CD4-positive, alpha-beta T cell treated with Interleukin-1 beta for 1 hour (primary cell): Measurements from ENCODE around the gene KCTD17.

Experiments
- DNase-seq, 2 donors: peaks; one replicate each; pipeline ENCODE4 v3.0.0-alpha.2; 2020 to 2022

KCTD17 gene

GRCh38 chr22:37107816-37108621, 56.5 kb downstream of the KCTD17 start:
- no peak for DNase-seq

GRCh38 chr22:37109242-37109917, 57.8 kb downstream of the KCTD17 start, which contains the start of gene TMPRSS6:
Gene TMPRSS6, minus strand, starts transcription at chr22:37109713. Its CDS starts 6,296 bp downstream, at chr22:37103417.
- DNase-seq, result no peak

- no peak for DNase-seq
These were observed 59.7 kb downstream of the KCTD17 start for GRCh38 chr22:37111156-37111717.

- DNase-seq, result no peak
These were observed 60.7 kb downstream of the KCTD17 start for GRCh38 chr22:37112084-37112728.
